NCI-H1417 treated with DMSO at 0.1 percent for 48 hours (cell line): Measurements from ENCODE around the gene PGRMC1.
"Not testable (repeated sequence)": the region's sequence is repeated elsewhere in the genome, so short reads cannot be mapped to it uniquely, and the experiment has no call there.

Experiments
- DNase-seq: peaks from one replicate; lab custom pipeline; 2025; lab: John Stamatoyannopoulos, UW

Gene PGRMC1

GRCh38 chrX:119235872-119236622 lies at the start of gene PGRMC1:
Gene PGRMC1, plus strand, starts transcription at chrX:119236285. Its CDS starts 79 bp downstream, at chrX:119236364.
- DNase-seq = no peak

DNA sequence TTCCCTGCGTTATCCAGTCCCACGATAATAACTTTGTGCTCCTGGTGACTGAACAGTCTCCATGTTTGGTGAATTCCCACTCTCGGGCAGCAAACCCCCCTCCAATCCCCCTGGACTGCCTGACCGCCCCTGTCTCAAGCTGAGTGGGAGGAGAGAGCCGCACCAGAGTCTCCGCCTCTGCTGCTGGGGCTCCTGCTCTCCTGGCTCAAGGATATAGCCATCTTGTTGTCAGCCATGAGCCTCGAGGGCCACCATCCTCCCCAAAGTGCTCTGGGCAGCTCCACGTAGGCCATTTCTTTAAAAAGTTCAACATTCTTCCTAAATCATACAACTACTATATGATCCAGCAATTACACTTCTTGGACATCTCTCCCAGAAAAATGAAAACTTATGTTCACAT lies 49.3 kb upstream of the PGRMC1 start:
- no peak for DNase-seq

GRCh38 chrX:119187298-119187697 lies 48.8 kb upstream of the PGRMC1 start:
- no peak for DNase-seq

GRCh38 chrX:119189115-119189514 lies 47.0 kb upstream of the PGRMC1 start:
- DNase-seq = no peak

GRCh38 chrX:119189595-119189994 lies 46.5 kb upstream of the PGRMC1 start:
- no peak for DNase-seq

DNA sequence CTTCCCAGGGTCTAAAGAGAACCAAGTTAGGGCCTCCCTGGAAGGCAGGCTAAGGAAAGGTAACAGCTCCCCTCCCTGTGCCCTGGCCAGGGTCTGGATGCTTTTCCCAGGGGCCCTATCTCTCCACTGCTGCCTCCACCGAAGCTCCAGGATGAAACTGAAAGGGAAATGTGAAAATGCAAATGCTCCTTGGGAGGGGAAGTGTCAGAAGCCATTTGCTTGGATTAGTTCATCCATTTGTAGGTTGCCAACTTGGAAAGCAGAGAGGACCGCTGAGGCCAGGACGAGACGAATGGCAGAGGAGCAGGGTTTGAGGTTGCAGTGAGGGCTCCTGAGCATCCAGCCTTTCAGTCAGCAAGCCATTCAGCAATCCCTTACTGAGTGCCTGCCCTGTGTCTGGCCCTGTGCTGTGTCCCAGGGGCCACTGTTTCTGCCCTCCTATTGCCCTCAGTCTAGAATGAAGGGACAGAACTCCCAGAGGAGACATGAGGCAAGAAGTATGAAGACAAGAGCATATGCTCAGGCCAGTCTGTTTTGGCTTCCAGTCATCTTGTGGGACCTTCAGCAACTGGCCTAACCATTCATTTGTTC lies 45.9 kb upstream of the PGRMC1 start:
- no peak for DNase-seq

- DNase-seq = no peak
These were observed 45.3 kb upstream of the PGRMC1 start for GRCh38 chrX:119190831-119191230.

GRCh38 chrX:119194621-119195020 lies 41.5 kb upstream of the PGRMC1 start:
- no peak for DNase-seq

DNA sequence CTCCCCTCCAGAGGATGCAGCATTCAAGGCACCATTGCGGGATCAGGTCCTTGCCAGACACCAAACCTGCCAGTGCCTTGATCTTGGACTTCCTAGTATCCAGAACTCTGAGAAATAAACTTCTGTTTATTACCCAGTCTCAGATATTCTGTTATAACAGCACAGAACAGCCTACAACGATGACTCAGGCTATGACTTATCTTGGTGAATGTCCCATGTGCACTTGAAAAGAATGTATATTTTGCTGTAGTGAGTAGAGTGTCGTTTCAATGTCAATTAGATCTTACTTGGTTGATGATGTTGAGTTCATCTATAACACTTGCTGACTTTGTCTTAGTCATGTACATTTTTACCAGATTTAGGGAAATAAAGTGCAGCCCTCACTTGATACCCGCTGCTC lies 34.5 kb upstream of the PGRMC1 start:
- DNase-seq = no peak

DNA sequence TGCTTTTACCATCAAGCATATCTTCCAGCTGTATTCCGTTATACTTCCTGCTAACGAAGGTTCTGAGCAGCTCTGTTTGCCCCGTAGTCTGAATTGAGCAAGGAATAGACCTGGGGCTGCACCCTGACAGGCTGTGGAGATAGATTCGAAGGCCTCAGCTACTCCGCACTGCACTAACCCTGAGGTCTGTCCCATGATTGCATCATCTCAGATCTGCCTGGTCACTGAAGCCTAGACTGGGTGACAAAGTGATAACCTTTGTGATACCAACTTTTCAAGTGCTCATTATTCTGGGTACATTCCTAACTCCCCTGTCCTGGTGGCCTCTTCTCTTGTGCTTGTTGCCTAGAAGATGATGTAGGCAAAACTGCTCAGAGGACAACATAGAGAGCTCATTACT lies 29.9 kb upstream of the PGRMC1 start:
- DNase-seq = no peak

DNA sequence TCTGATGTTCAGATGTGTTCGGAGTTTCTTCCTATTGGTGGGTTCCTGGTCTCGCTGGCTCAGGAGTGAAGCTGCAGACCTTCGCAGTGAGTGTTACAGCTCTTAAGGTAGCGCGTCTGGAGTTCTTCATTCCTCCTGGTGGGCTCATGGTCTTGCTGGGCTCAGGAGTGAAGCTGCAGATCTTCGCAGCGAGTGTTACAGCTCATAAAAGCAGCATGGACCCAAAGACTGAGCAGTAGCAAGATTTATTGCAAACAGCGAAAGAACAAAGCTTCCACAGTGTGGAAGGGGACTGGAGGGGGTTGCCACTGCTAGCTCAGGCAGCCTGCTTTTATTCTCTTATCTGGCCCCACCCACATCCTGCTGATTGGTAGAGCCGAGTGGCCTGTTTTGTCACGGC lies 28.6 kb upstream of the PGRMC1 start:
- DNase-seq = not testable (repeated sequence)

GRCh38 chrX:119208401-119209057 lies 27.6 kb upstream of the PGRMC1 start:
- DNase-seq = no peak

DNA sequence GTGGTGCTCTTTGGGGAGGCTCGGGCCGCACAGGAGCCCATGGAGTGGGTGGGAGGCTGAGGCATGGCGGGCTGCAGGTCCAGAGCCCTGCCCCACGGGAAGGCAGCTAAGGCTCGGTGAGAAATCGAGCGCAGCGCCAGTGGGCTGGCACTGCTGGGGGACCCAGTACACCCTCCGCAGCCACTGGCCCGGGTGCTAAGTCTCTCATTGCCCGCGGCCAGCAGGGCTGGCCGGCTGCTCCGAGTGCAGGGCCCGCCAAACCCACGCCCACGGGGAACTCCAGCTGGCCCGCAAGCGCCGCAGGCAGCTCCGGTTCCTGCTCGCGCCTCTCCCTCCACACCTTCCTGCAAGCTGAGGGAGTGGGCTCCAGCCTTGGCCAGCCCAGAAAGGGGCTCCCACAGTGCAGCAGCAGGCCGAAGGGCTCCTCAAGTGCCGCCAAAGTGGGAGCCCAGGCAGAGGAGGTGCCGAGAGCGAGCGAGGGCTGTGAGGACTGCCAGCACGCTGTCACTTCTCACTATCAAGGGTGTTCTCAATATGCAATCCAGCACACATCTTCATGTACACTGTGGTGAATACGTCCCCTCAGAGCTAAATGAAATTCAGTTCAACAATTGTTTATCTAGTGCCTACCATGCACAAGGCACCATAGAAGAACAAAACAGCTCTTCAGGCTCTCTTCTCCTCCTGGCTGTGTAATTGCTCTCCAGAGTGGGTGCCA lies 25.0 kb upstream of the PGRMC1 start:
- DNase-seq = not testable (repeated sequence)

GRCh38 chrX:119211649-119212014 lies 24.5 kb upstream of the PGRMC1 start:
- DNase-seq = no peak

- DNase-seq = no peak
These were observed 17.9 kb upstream of the PGRMC1 start for GRCh38 chrX:119218198-119218597.

DNA sequence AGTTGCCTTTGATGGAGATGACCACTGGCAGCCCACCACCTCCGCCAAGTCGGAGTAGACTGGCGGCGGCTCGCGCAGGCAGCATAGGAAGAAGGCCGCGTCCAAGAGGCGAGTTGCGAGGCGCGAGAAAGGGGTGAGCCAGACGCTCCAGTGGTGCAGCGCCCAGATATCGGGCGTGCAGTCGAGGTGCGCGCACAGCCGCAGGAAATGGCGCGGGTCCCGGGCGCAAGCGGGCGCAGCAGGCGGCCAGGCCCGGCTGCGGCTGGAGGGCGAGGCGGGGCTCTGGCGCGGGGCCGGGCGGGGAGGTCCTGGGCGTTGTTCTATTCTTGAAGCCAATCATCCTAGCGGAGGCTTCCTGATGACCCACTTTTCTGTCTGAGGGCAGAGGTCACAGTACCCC lies 13.2 kb upstream of the PGRMC1 start:
- no peak for DNase-seq

DNA sequence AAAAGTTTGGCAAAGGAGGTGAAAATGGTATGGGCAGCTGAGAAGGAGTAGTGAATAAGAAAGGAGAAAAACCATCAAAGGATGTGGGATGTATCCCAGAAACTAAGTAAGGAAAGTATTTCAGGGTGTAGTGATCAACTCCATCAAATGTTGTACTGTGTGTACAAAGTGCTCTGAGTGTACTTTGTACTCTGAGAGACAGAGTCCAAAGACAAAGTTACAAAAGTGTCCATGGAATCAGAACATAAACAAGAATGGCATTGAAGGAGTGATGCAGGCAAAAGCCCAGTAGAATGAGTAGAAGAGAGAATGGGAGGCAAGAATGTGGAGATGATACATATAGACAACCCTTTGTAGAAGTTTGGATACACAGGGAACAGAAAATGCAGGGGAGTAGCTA lies 12.3 kb upstream of the PGRMC1 start:
- no peak for DNase-seq

DNA sequence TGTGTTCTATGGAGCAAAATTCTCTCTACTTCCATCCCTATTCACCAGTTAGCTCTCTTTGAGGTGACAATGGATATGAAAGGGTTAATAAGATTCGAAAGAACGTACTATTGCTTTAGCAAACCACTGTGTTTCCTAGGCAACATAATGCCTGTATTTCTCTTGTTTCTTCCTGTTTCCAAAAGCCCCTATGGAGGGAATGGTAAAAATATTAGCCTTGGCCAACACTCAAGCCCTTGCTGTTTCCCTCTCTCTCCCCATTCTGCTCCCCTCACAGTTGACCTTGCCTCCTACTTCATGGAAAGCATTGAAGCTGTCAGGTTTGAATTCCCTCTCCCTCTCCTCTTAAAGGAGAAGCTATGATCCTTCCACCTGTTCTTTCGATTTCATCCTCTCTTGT lies 9.6 kb upstream of the PGRMC1 start:
- DNase-seq = no peak

DNA sequence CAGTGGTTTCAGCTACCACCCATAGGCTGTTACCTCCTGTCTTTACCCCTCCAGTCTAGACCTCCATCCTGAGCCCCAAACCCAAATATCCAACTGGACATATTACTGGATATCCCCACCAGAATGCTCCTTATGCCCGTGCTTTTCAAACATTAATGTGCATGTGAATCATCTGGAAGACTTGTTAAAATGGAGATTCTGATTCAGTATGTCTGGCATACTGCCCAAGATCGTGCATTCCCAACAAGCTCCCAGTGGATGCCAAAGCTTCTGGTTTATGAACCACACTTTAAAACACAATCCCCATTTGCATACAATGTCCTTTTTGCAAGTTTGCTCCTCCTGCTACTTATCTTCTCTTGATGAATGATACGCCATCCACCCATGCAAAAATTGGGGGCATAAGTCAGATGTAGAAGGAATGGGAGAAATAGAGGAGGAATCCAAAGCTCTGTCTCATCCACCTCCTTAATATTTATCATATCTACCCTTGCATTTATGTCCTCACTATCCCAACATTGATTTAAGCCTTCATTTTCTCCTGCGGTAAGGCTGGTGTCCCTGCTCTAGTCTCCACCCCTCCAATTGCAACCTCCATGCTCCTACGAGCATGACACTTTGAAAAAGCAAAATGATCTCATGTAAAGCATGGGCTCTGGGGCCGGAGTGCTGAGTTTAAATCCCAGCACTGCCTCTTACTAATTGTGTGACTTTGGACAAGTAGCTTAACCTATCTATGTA lies 7.4 kb upstream of the PGRMC1 start:
- DNase-seq = no peak

DNA sequence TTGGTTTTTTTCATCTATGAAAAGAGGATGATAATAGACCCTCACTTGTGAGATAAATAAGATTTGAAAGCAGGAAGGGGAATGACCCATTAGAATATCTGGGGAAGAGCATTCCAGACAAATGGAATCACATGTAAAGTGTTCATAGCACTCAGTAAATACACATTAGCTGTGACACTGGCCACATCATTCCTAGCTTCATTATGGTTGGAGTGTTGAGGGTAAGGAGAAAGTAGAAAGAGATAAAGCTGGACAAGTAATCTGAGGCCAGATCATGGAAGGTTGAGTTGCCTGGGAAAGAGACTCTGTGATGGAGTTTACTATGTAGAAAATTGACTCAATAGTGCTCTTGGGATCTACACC lies 6.9 kb upstream of the PGRMC1 start:
- DNase-seq = no peak

- DNase-seq = no peak
These were observed 5.2 kb upstream of the PGRMC1 start for GRCh38 chrX:119230850-119231249.

DNA sequence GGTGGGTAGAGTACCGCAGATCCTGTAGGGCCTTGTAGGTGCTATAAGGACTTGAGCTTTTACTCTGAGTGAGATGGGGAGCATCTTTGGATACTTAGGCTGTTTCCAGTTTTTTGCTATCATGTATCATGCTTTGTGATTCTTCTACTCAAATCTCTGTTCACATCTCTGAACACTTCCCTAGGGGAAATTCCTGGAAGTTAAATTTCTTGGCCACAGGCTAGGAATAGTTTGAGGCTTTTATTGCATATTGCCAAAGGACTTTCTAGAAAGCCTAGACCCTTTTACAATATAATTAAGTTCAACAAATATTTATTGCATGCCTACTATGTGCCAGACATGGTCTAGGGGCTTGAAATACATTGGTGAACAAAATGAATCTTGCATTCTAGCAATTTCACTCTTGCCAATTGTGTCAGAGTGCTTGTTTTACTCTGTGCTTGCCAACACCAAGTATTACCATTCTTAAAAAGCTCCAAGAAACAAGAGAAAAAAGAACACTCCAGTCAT lies 4.1 kb upstream of the PGRMC1 start:
- no peak for DNase-seq
